Suprapubic skin (tissue), 4 donors: Measurements from ENCODE around the gene SPSB4.

Source experiments
- CTCF ChIP-seq, 2 donors: fragments of 200-600 bp in 1 of 2; fragments of 450-650 bp in 1 of 2; sonication (generic) in 1 of 2; IDR thresholded peaks; one replicate each; pipeline ENCODE4 v1.5.1; 2016 to 2019; ENCODE audit warnings: antibody characterized with exemption in 2 of 2, mild to moderate bottlenecking in 1 of 2, moderate library complexity in 1 of 2
- EP300 ChIP-seq: sonication (generic); formaldehyde crosslinking; IDR thresholded peaks from one replicate; pipeline ENCODE4 v1.6.1; 2017; ENCODE audit warnings: antibody characterized with exemption
- POLR2A ChIP-seq, 2 donors: fragments of 450-650 bp; IDR thresholded peaks; one replicate each; pipeline ENCODE4 v1.6.1; 2017; ENCODE audit warnings: antibody characterized with exemption in 2 of 2, mild to moderate bottlenecking in 2 of 2, moderate library complexity in 2 of 2
- POLR2AphosphoS5 ChIP-seq, 3 donors: sonication (generic); formaldehyde crosslinking; IDR thresholded peaks; one replicate each; pipeline ENCODE4 v1.6.1; 2017; ENCODE audit warnings: antibody characterized with exemption in 3 of 3

GRCh38 chr3:141011997-141012262 lies 39.2 kb upstream of the SPSB4 start:
- TF ChIP-seq EP300 (no peak), CTCF (IDR thresholded peaks at IDR 0.05) (no peak), POLR2AphosphoS5 (IDR thresholded peaks at IDR 0.05) (no peak), POLR2A (IDR thresholded peaks at IDR 0.05) (no peak)
